ENCODE data around the gene DUS2.
A peak's percentile ranks its signal among the peaks of the same experiment; 100 is the strongest.

DUS2 gene

GRCh38 chr16:68070806-68071517 is 47.9 kb downstream of the DUS2 start:
- CTCF ChIA-PET: interaction anchor here (0.9 to 5.2 kb wide), 9 partner anchors 8 to 403 kb away, joined by 3 to 28 read pairs (median 4); partner anchors contain the start of gene NFATC3
- TF ChIP-seq, protein P1, sequence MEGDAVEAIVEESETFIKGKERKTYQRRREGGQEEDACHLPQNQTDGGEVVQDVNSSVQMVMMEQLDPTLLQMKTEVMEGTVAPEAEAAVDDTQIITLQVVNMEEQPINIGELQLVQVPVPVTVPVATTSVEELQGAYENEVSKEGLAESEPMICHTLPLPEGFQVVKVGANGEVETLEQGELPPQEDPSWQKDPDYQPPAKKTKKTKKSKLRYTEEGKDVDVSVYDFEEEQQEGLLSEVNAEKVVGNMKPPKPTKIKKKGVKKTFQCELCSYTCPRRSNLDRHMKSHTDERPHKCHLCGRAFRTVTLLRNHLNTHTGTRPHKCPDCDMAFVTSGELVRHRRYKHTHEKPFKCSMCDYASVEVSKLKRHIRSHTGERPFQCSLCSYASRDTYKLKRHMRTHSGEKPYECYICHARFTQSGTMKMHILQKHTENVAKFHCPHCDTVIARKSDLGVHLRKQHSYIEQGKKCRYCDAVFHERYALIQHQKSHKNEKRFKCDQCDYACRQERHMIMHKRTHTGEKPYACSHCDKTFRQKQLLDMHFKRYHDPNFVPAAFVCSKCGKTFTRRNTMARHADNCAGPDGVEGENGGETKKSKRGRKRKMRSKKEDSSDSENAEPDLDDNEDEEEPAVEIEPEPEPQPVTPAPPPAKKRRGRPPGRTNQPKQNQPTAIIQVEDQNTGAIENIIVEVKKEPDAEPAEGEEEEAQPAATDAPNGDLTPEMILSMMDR (IDR thresholded peaks at IDR 0.05; ENCODE audit: insufficient read depth, low read length, missing control alignments): no peak
- POLR2A ChIA-PET: interaction anchor here (1.3 kb wide), 1 partner anchor 12 kb away, joined by 3 read pairs; no protein-coding TSS in a partner anchor
- no peak for DNase-seq (ENCODE audit: low read depth, low spot score)
- no peak overlapping the region for H3K4me3 ChIP-seq (ENCODE audit: low read depth, low read length)

DNA sequence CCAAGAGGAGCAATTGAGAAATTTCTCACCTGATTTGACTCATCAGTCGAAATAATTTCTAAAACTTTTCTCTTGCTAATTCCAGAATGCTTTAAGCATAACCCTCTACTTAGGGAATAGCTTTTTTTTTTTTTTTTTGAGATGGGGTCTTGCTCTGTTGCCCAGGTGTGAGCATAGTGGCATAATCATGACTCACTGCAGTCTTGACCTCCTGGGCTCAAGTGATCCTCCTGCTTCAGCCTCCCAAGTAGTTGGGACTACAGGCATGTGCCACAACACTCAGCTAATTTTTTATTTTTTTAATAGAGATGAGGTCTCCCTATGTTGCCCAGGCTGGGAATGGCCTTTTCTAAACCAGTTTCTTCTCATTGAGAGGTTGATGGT is 48.4 kb downstream of the DUS2 start:
- TF ChIP-seq, protein P1 (IDR thresholded peaks at IDR 0.05; ENCODE audit: insufficient read depth, low read length, missing control alignments): no peak
- POLR2A ChIA-PET: interaction anchor here (1.3 kb wide), 1 partner anchor 12 kb away, joined by 3 read pairs; no protein-coding TSS in a partner anchor
- CTCF ChIA-PET: interaction anchor here (1.2 to 5.2 kb wide), 6 partner anchors 8 to 403 kb away, joined by 3 to 28 read pairs (median 4); partner anchors contain the start of gene NFATC3
- DNase-seq (ENCODE audit: low read depth, low spot score): no peak
- H3K4me3 ChIP-seq (ENCODE audit: low read depth, low read length): no peak overlapping the region

- TF ChIP-seq, protein P1 (IDR thresholded peaks at IDR 0.05; ENCODE audit: insufficient read depth, low read length, missing control alignments): no peak
- CTCF ChIA-PET: interaction anchor here (1.2 to 5.2 kb wide), 5 partner anchors 9 to 404 kb away, joined by 3 to 28 read pairs (median 3); partner anchors contain the start of gene NFATC3
- POLR2A ChIA-PET: interaction anchor here (0.9 to 1.3 kb wide), 2 partner anchors 11 to 13 kb away, joined by 3 to 5 read pairs; partner anchors contain the start of gene NFATC3
- no peak overlapping the region for H3K4me3 ChIP-seq (ENCODE audit: low read depth, low read length)
- DNase-seq (ENCODE audit: low read depth, low spot score): peak; percentile 34
Observed at GRCh38 chr16:68072038-68072695, 49.1 kb downstream of the DUS2 start.

GRCh38 chr16:68073902-68074760 is 51.0 kb downstream of the DUS2 start:
- ChIA-PET POLR2A (interaction anchor here (0.9 to 1.3 kb wide), 2 partner anchors 10 to 164 kb away, joined by 3 to 4 read pairs; no protein-coding TSS in a partner anchor), CTCF (interaction anchor here (2.1 to 5.2 kb wide), 3 partner anchors 9 to 156 kb away, joined by 7 to 28 read pairs (median 25); partner anchors contain the start of gene NFATC3)
- TF ChIP-seq, protein P1 (IDR thresholded peaks at IDR 0.05; ENCODE audit: insufficient read depth, low read length, missing control alignments): no peak
- no peak for DNase-seq (ENCODE audit: low read depth, low spot score)
- H3K4me3 ChIP-seq (ENCODE audit: low read depth, low read length): no peak overlapping the region

DNA sequence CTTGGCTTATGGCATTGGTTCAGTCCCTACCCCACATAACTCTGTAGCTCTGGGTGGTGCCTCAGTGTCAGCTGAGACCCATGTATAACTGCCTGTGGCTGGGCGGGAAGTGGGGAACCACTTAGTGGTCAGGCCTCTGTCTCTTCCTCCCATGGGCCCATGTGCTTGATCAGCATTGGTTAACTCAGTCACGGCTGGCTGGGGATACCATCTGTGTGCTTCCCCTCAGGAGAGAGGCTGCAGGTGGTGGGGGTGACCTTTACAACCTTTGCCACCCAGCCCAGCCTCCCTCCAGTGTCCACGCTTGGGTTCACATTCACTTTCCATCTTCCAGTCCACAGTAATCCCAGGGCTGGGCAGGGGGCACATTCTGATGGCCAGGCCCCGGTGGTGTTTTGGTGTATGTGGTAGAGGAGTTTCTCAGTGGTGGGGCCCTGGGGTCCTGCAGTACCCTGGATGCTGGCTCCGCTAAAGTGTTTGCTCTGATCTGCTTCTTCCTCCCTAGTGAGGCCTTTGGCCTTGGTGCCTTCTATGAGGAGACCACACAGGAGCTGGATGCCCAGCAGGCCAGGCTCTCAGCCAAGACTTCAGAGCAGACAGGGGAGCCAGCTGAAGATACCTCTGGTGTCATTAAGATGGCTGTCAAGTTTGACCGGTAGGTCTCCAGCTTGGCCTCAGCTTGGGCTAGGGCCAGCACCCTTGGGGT is 51.9 kb downstream of the DUS2 start:
- DNase-seq (ENCODE audit: low read depth, low spot score): no peak
- TF ChIP-seq, protein P1 (IDR thresholded peaks at IDR 0.05; ENCODE audit: insufficient read depth, low read length, missing control alignments): no peak
- no peak overlapping the region for H3K4me3 ChIP-seq (ENCODE audit: low read depth, low read length)
- ChIA-PET CTCF (interaction anchor here (0.6 to 5.2 kb wide), 4 partner anchors 9 to 155 kb away, joined by 3 to 28 read pairs (median 16); partner anchors contain the start of gene NFATC3), POLR2A (no interaction called here)
